Measurements from ENCODE around the gene STIP1.
"Not testable (repeated sequence)": the region's sequence is repeated elsewhere in the genome, so short reads cannot be mapped to it uniquely, and the experiment has no call there.

STIP1 gene

GRCh38 chr11:64243236-64243854, 57.4 kb downstream of the STIP1 start:
- peak overlapping the region; percentile 54 for H3K27ac Mint-ChIP-seq
- no peaks in the 10 kb centered on the region for H3K36me3 Mint-ChIP-seq
- H3K4me1 Mint-ChIP-seq (ENCODE audit: low read depth), result peaks cover 30% of the 10 kb centered on the region
- H3K4me3 Mint-ChIP-seq, result peak overlapping the region; percentile 77
- no peaks in the 10 kb centered on the region for H3K9me3 Mint-ChIP-seq (ENCODE audit: low read depth)
- no peaks in the 10 kb centered on the region for H3K27me3 Mint-ChIP-seq

GRCh38 chr11:64244107-64244506, 58.1 kb downstream of the STIP1 start:
- no peaks in the 10 kb centered on the region for H3K9me3 Mint-ChIP-seq (ENCODE audit: low read depth)
- H3K27me3 Mint-ChIP-seq, result no peaks in the 10 kb centered on the region
- H3K27ac Mint-ChIP-seq, result peak overlapping the region; percentile 54
- H3K4me1 Mint-ChIP-seq (ENCODE audit: low read depth), result peaks cover 28% of the 10 kb centered on the region
- H3K4me3 Mint-ChIP-seq, result peak overlapping the region; percentile 77
- no peaks in the 10 kb centered on the region for H3K36me3 Mint-ChIP-seq

- no peak overlapping the region for H3K27ac Mint-ChIP-seq
- H3K4me1 Mint-ChIP-seq (ENCODE audit: low read depth), result peaks cover 26% of the 10 kb centered on the region
- no peaks in the 10 kb centered on the region for H3K9me3 Mint-ChIP-seq (ENCODE audit: low read depth)
- no peaks in the 10 kb centered on the region for H3K27me3 Mint-ChIP-seq
- H3K4me3 Mint-ChIP-seq, result peak overlapping the region; percentile 94
- no peaks in the 10 kb centered on the region for H3K36me3 Mint-ChIP-seq
These were observed 59.0 kb downstream of the STIP1 start for GRCh38 chr11:64244966-64245365.

GRCh38 chr11:64245401-64245796, 59.4 kb downstream of the STIP1 start:
- H3K36me3 Mint-ChIP-seq, result no peaks in the 10 kb centered on the region
- no peaks in the 10 kb centered on the region for H3K9me3 Mint-ChIP-seq (ENCODE audit: low read depth)
- H3K27ac Mint-ChIP-seq, result peak overlapping the region; percentile 96
- H3K27me3 Mint-ChIP-seq, result no peaks in the 10 kb centered on the region
- peaks cover 23% of the 10 kb centered on the region for H3K4me1 Mint-ChIP-seq (ENCODE audit: low read depth)
- peak overlapping the region; percentile 94 for H3K4me3 Mint-ChIP-seq

GRCh38 chr11:64245797-64246620, 60.0 kb downstream of the STIP1 start:
- Mint-ChIP-seq H3K4me1 (ENCODE audit: low read depth) (peaks cover 24% of the 10 kb centered on the region), H3K4me3 (peak overlapping the region; percentile 94), H3K36me3 (no peaks in the 10 kb centered on the region)

GRCh38 chr11:64246621-64246870, 60.6 kb downstream of the STIP1 start:
- not testable (repeated sequence) for H3K36me3 Mint-ChIP-seq; H3K9me3 Mint-ChIP-seq (ENCODE audit: low read depth); H3K27ac Mint-ChIP-seq; H3K27me3 Mint-ChIP-seq
- peak overlapping the region; percentile 84 for H3K4me3 Mint-ChIP-seq
- H3K4me1 Mint-ChIP-seq (ENCODE audit: low read depth), result peaks cover 24% of the 10 kb centered on the region

More at GRCh38 chr11:64245797-64246620, 60.0 kb downstream of the STIP1 start:
- peak overlapping the region; percentile 96 for H3K27ac Mint-ChIP-seq
- no peaks in the 10 kb centered on the region for H3K27me3 Mint-ChIP-seq
- H3K9me3 Mint-ChIP-seq (ENCODE audit: low read depth), result no peaks in the 10 kb centered on the region

GRCh38 chr11:64246871-64247728, 61.1 kb downstream of the STIP1 start, which contains the start of gene PPP1R14B:
Gene PPP1R14B, minus strand, starts transcription at chr11:64246943. Its CDS starts 270 bp downstream, at chr11:64246673.
- Mint-ChIP-seq H3K4me3 (peak within 1 kb of the TSS; percentile 94), H3K36me3 (no peaks in the 10 kb centered on the region), H3K27ac (peak within 1 kb of the TSS; percentile 96), H3K9me3 (ENCODE audit: low read depth) (no peaks in the 10 kb centered on the region), H3K27me3 (no peaks in the 10 kb centered on the region), H3K4me1 (ENCODE audit: low read depth) (peaks cover 28% of the 10 kb centered on the region)

- Mint-ChIP-seq H3K27ac (peak overlapping the region; percentile 74), H3K36me3 (no peaks in the 10 kb centered on the region), H3K4me1 (ENCODE audit: low read depth) (peaks cover 23% of the 10 kb centered on the region), H3K4me3 (peak overlapping the region; percentile 79), H3K27me3 (no peaks in the 10 kb centered on the region), H3K9me3 (ENCODE audit: low read depth) (no peaks in the 10 kb centered on the region)
These were observed 62.0 kb downstream of the STIP1 start for GRCh38 chr11:64247729-64248531.

GRCh38 chr11:64248578-64248977, 62.6 kb downstream of the STIP1 start:
- Mint-ChIP-seq H3K4me1 (ENCODE audit: low read depth) (peaks cover 18% of the 10 kb centered on the region), H3K4me3 (no peak overlapping the region), H3K36me3 (no peaks in the 10 kb centered on the region)

GRCh38 chr11:64249038-64249437, 63.1 kb downstream of the STIP1 start:
- Mint-ChIP-seq H3K27ac (no peak overlapping the region), H3K9me3 (ENCODE audit: low read depth) (no peaks in the 10 kb centered on the region), H3K4me1 (ENCODE audit: low read depth) (peaks cover 15% of the 10 kb centered on the region), H3K4me3 (no peak overlapping the region), H3K27me3 (no peaks in the 10 kb centered on the region), H3K36me3 (no peaks in the 10 kb centered on the region)

More at GRCh38 chr11:64248578-64248977, 62.6 kb downstream of the STIP1 start:
- H3K27ac Mint-ChIP-seq, result no peak overlapping the region
- H3K27me3 Mint-ChIP-seq, result no peaks in the 10 kb centered on the region
- H3K9me3 Mint-ChIP-seq (ENCODE audit: low read depth), result no peaks in the 10 kb centered on the region

GRCh38 chr11:64249563-64250414, 63.8 kb downstream of the STIP1 start:
- Mint-ChIP-seq H3K27ac (peak overlapping the region; percentile 22), H3K4me3 (peak overlapping the region; percentile 58), H3K4me1 (ENCODE audit: low read depth) (peaks cover 15% of the 10 kb centered on the region), H3K27me3 (no peaks in the 10 kb centered on the region), H3K36me3 (no peaks in the 10 kb centered on the region), H3K9me3 (ENCODE audit: low read depth) (no peaks in the 10 kb centered on the region)

GRCh38 chr11:64250415-64251015, 64.5 kb downstream of the STIP1 start:
- no peak overlapping the region for H3K27ac Mint-ChIP-seq
- H3K27me3 Mint-ChIP-seq, result no peaks in the 10 kb centered on the region
- peak overlapping the region; percentile 82 for H3K4me3 Mint-ChIP-seq
- no peaks in the 10 kb centered on the region for H3K36me3 Mint-ChIP-seq
- H3K9me3 Mint-ChIP-seq (ENCODE audit: low read depth), result no peaks in the 10 kb centered on the region
- peaks cover 15% of the 10 kb centered on the region for H3K4me1 Mint-ChIP-seq (ENCODE audit: low read depth)

- H3K4me1 Mint-ChIP-seq (ENCODE audit: low read depth), result peaks cover 15% of the 10 kb centered on the region
- H3K27ac Mint-ChIP-seq, result peak within 1 kb of the TSS; percentile 41
- peak within 1 kb of the TSS; percentile 89 for H3K4me3 Mint-ChIP-seq
These were observed 65.2 kb downstream of the STIP1 start, which contains the start of gene PLCB3 for GRCh38 chr11:64251016-64251752. Gene PLCB3, plus strand, starts transcription at chr11:64251530. Its CDS starts 120 bp downstream, at chr11:64251650.

More at GRCh38 chr11:64251016-64251752, 65.2 kb downstream of the STIP1 start, which contains the start of gene PLCB3:
- Mint-ChIP-seq H3K27me3 (no peaks in the 10 kb centered on the region), H3K9me3 (ENCODE audit: low read depth) (no peaks in the 10 kb centered on the region), H3K36me3 (no peaks in the 10 kb centered on the region)

Measured in activated naive CD8-positive, alpha-beta T cell (primary cell).